Sigmoid colon (tissue), 4 donors: ENCODE measurements around the gene LCORL.

Experiments used
- POLR2A ChIP-seq, 2 donors: fragments of 450-650 bp; IDR thresholded peaks; one replicate each; pipeline ENCODE4 v1.6.1; 2016; ENCODE audit warnings: antibody characterized with exemption in 2 of 2, mild to moderate bottlenecking in 2 of 2, moderate library complexity in 2 of 2
- POLR2AphosphoS5 ChIP-seq, 4 donors: sonication (generic); formaldehyde crosslinking; IDR thresholded peaks; one replicate each; pipeline ENCODE4 v1.6.1; 2017; ENCODE audit warnings: antibody characterized with exemption in 4 of 4
- TF ChIP-seq, protein P1 (sequence below), 4 experiments: fragments of 450-650 bp in 3 of 4; fragments of 200-600 bp in 1 of 4; IDR thresholded peaks; one replicate each; pipeline ENCODE4 v1.5.1; 2016 to 2019; ENCODE audit warnings: antibody characterized with exemption in 4 of 4, mild to moderate bottlenecking in 3 of 4, moderate library complexity in 2 of 4

- TF ChIP-seq, protein P1, sequence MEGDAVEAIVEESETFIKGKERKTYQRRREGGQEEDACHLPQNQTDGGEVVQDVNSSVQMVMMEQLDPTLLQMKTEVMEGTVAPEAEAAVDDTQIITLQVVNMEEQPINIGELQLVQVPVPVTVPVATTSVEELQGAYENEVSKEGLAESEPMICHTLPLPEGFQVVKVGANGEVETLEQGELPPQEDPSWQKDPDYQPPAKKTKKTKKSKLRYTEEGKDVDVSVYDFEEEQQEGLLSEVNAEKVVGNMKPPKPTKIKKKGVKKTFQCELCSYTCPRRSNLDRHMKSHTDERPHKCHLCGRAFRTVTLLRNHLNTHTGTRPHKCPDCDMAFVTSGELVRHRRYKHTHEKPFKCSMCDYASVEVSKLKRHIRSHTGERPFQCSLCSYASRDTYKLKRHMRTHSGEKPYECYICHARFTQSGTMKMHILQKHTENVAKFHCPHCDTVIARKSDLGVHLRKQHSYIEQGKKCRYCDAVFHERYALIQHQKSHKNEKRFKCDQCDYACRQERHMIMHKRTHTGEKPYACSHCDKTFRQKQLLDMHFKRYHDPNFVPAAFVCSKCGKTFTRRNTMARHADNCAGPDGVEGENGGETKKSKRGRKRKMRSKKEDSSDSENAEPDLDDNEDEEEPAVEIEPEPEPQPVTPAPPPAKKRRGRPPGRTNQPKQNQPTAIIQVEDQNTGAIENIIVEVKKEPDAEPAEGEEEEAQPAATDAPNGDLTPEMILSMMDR (IDR thresholded peaks at IDR 0.05): no peak
- TF ChIP-seq POLR2AphosphoS5 (IDR thresholded peaks at IDR 0.05) (no peak), POLR2A (IDR thresholded peaks at IDR 0.05) (no peak)
Observed at GRCh38 chr4:17812801-17813200, 208.8 kb downstream of the LCORL start.
